Ovary (tissue), 3 donors: ENCODE measurements around the gene TTC22.

ENCODE experiments used
- EP300 ChIP-seq: sonication (generic); formaldehyde crosslinking; IDR thresholded peaks from one replicate; pipeline ENCODE4 v1.6.1; 2017; ENCODE audit warnings: antibody characterized with exemption
- POLR2A ChIP-seq: fragments of 450-650 bp; IDR thresholded peaks from one replicate; pipeline ENCODE4 v1.6.1; 2017; ENCODE audit warnings: antibody characterized with exemption, mild to moderate bottlenecking, moderate library complexity
- TF ChIP-seq, protein P1 (sequence below), 3 donors: fragments of 450-650 bp in 2 of 3; fragments of 200-600 bp in 1 of 3; IDR thresholded peaks; one replicate each; pipeline versions ENCODE4 v1.5.1 to v1.8.0; 2016 to 2022; ENCODE audit warnings: antibody characterized with exemption in 3 of 3, mild to moderate bottlenecking in 1 of 3
- donor health status: DM: no; HTN: no; CAD: no.

DNA sequence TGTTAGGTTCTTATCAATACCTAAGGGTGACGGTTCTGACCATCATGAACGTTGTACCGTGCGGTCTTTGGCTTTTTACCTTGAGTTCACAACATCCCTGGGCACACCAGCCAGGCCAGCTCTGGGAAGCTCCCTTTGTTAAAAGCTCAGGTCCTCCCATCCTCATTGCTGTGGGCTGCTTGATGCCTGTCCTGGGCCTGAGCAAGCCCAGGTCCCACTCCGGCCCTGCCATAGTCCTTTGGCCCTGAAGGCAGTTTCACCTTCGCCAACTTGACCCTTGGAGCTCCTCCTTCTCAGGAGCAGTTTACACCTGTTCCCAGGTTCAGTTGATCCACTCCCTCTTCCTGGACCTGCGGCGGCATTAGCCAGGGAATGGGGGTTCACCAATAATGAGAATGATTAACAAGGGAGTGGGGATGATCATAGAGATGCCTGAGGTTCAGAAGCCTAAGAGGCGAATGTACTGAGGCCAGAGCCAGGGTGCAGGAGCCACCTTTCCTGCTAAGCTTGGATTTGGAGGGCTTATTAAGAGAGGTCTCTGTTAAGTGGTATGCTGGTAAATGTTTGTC, 45.7 kb upstream of the TTC22 start:
- TF ChIP-seq, protein P1, sequence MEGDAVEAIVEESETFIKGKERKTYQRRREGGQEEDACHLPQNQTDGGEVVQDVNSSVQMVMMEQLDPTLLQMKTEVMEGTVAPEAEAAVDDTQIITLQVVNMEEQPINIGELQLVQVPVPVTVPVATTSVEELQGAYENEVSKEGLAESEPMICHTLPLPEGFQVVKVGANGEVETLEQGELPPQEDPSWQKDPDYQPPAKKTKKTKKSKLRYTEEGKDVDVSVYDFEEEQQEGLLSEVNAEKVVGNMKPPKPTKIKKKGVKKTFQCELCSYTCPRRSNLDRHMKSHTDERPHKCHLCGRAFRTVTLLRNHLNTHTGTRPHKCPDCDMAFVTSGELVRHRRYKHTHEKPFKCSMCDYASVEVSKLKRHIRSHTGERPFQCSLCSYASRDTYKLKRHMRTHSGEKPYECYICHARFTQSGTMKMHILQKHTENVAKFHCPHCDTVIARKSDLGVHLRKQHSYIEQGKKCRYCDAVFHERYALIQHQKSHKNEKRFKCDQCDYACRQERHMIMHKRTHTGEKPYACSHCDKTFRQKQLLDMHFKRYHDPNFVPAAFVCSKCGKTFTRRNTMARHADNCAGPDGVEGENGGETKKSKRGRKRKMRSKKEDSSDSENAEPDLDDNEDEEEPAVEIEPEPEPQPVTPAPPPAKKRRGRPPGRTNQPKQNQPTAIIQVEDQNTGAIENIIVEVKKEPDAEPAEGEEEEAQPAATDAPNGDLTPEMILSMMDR (IDR thresholded peaks at IDR 0.05) = no peak
- TF ChIP-seq POLR2A (no peak), EP300 (no peak)
